Measurements from ENCODE around the gene SPINK8.
A peak's percentile ranks its signal among the peaks of the same experiment; 100 is the strongest.
"Not testable (repeated sequence)": the region's sequence is repeated elsewhere in the genome, so short reads cannot be mapped to it uniquely, and the experiment has no call there.

SPINK8 gene

DNA sequence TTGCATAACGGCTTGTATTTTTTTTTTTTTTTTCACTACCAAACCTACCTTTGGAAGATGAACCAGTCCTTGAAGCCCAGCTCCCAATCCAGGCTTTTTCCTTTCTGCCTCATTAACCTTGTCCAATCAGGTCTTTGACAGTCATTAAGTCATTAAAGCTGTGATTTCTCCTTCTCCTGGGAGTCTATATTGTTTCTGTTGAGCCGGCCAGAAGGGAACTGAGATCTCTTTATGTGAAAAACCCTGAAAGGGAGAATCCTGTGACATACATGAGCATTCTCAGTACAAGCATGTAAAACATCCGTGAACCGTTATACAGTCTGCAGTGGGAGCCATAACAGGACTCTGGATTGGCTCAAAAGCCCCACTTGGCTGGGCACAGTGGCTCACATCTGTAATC, 52.6 kb downstream of the SPINK8 start:
- DNase-seq (ENCODE audit: low read depth in 3 of 3), result no peak

DNA sequence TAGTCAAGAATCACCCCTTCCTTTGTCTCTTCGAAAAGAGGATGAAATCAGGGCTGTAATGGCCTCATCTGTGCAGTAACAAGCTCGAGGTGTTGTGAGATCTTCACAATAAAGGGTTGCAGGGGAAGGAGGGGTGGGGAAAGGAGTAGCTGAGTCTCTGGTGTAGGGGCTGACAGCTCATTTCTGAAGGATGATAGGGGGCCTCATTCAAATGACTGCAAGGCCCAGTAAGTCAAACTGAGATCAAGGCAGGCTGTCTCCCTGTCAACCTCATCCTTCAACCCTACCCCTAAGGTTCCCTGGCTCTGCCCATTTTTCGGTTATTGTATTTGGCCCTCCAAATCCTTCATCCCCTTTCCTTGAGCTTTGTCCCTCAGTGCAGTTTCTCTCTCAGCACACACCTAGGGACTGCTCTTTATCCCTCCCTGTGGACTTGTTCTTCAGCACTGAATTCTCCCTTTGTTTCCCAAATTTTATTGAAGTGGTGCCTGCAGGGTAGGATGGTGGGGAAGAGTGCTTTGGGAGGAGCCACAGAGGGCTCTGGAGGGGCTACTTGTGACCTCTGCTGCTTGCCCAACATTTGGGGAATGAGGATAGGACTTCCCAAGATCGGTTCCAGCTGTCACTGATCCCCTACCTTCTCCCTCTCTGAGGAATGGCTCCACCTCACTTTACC, 54.4 kb downstream of the SPINK8 start:
- DNase-seq (ENCODE audit: low read depth in 3 of 3), result no peak

DNA sequence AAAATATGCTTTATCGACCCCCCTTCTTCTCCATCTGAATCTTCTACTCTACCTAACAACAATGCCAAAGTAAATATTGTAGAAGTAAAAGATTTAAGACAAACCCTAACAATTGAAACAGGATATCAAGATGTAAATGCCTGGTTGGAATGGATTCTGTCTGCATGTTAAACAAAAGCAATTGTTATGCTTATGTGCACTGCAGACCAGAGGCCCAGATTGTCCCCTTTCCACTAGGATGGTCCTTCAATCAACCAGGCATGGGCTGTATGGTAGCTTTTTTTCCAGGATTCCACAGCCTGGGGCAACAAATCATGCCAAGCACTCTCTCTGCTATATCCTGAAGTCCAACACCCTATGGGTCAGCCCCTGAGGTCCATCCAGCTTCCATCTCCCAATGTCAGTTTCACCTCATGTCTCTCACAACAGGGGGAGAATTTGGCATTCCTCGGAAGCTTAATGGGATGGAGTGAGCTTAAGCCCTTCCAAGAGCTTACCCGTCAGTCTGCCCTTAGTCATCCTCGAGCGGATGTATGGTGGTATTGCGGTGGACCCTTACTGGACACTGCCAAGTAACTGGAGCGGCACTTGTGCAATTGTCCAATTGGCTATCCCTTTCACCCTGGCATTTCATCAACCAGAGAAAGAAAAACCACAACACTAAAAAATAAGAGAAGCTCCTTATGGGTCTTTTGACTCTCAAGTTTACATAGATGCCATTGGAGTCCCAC, 56.4 kb downstream of the SPINK8 start:
- DNase-seq (ENCODE audit: low read depth in 3 of 3), result no peak

DNA sequence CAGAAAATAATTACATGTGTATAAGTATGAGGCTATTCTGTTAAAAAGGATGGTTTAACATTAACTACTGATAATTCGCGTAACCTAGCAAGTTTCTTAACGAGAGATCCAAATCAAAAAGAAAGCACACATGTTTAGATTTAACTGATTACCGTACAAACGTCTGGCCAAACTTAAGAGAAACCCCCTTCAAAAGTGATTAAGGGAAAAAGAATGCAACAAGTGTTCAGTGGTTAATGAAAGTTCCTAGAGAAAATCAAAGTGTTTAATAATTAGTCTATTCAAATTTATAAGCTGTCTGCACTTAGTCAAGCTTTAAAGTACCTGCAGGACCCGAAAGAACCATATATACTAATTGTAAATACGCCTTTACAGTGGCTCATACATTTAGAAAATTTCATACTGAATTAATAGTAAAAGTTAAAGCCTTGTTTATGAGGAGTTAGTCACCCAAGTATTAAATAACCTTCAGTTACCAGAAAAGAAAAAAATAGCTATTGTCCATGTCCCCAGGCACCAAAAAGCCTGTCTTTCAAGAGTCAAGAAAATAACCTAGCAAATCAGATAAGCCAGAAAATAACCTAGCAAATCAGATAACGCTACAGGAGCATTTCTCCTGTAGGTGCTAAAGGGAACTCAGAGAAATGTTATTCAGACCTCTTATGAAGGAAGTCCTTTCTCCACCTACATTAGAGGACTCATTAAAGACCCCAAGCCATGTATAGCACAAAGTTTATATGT, 58.0 kb downstream of the SPINK8 start:
- DNase-seq (ENCODE audit: low read depth in 3 of 3), result no peak

DNA sequence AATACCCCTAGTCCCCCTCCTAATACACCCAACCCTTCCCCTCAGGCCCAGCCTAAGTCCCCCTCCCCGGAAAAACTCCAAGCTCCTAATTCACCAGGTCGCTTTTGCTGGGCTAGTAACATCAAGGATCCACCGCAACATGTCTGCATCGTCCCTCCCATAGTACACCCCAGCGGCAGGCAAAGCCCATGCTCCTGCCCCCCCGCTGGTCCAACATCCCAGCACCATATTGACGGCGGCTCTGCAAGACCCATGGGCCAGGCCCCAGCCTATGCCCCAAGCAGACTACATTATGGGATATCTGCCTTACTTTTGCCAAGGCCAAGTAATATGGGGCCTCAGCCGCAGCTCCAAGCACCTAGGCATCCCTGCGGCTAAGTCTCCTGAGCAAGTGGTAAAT, 59.0 kb downstream of the SPINK8 start:
- DNase-seq (ENCODE audit: low read depth in 3 of 3), result no peak

DNA sequence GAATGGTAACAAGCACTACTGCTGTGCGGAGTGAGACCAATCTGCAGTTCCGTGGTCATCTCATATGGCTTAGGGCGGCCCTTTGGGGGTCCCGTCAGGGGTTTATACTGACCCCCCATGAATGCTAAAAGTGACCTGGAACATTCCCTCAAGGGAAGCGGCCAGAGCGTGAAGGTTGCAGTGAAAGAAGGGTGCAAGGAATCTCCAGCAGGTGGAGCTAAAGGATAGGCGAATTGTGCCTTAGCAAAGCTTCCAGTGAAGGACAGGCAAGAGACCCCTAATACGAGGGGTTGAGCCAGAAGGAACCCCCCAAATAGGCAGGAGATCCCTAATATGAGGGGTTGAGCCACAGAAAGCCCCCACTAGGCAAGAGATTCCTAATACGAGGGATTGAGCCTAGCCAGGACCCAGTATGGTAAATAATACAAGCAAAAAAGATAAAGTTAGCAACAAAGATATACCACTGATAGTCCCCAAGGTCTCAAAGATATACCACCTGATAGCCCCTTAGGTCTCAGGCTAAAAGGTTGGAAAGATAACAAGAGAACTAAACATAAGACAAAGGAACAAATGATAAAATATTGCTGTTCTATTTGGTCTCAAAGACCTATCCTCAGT, 59.8 kb downstream of the SPINK8 start:
- peak; percentile 20 to 38 (median 29) for DNase-seq (ENCODE audit: low read depth in 3 of 3)

DNA sequence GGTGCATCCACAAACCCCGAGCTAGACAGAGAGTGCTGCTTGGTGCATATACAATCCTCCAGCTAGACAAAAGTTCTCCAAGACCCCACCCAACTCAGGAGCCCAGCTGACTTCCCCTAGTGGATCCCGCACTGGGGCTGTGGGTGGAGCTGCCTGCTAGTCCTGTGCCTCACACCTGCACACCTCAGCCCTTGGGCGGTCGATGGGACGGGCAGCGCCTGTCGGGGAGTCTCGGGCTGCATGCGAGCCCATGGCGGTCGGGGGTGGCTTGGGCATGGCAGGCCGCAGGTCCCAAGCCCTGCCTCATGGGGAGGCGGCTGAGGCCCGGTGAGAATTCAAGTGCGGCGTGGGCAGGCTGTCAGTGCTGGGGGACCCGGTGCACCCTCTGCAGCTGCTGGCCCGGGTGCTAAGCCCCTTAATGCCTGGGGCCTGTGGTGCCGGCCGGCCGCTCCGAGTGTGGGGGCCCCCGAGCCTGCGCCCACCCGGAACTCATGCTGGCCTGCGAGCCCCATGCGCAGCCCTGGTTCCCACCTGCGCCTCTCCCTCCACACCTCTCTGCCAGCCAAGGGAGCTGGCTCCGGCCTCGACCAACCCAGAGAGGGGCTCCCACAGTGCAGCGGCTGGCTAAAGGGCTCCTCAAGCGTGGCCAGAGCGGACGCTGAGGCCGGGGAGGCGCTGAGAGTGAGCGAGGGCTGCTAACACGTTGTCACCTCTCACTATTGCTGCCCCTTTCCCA, 61.5 kb downstream of the SPINK8 start:
- DNase-seq (ENCODE audit: low read depth in 3 of 3), result no peak

DNA sequence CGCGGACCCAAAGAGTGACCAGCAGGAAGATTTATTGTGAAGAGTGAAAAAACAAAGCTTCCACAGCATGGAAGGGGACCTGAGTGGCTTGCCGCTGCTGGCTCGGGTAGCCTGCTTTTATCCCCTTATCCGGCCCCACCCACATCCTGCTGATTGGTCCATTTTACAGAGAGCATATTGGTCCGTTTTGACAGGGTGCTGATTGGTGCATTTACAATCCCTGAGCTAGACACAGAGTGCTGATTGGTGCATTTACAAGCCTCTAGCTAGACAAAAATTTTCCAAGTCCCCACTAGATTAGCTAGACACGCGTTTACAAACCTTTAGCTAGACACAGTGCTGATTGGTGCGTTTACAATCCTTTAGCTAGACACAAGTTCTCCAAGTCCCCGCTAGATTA, 62.2 kb downstream of the SPINK8 start:
- DNase-seq (ENCODE audit: low read depth in 3 of 3), result not testable (repeated sequence)

DNA sequence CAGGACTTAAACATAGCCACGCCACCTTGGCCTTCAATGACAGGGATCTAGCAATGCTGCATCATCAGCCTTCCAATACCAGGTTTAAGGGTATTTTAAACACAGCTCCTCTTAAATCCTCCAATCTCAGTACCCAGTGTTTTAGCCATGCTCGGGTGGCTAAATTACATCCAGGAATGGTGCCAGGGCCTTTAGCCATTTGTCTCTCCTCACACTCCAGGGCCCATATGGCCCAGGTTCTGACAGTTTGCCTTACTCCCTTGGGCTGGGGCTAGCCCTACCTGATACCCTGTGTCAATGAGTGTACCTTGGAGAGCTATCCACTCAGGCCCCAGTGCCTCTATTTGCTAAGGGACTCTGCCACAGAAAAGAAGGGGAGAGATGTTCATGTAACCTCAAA, 63.2 kb downstream of the SPINK8 start:
- DNase-seq (ENCODE audit: low read depth in 3 of 3), result no peak

DNA sequence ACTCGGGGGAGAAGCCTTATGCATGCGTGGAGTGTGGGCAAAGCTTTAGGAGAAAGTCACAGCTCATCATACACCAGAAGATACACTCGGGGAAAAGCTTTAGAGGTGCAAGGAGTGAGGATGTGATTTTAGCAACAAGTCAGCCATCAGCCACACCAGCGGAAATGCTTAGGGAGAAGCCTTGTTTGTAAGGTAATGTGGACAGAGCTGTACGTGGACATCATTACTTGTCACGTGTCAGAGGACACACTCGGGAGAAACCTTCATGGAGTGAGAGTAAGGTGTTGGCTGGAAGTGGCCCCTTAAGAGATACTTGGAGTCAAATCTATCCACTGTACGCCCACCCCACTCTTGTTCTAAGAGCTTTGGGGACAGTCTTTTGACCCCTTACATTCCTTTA, 63.9 kb downstream of the SPINK8 start:
- no peak for DNase-seq (ENCODE audit: low read depth in 3 of 3)

DNA sequence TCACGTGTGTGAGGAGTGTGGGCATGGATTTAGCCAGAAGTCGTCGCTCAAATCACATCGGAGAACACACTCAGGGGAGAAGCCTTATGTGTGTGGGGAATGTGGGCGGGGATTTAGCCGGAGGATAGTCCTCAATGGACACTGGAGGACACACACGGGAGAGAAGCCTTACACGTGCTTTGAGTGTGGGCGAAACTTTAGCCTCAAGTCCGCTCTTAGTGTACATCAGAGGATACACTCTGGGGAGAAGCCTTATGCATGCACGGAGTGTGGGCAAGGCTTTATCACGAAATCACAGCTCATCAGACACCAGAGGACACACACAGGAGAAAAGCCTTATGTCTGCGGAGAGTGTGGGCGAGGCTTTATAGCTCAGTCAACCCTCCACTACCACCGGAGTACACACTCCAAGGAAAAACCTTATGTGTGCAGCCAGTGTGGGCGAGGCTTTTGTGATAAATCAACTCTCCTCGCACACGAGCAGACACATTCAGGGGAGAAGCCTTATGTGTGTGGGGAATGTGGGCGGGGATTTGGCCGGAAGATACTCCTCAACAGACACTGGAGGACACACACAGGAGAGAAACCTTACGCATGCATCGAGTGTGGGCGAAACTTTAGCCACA, 64.4 kb downstream of the SPINK8 start:
- peak; percentile 44 to 68 (median 53) for DNase-seq (ENCODE audit: low read depth in 3 of 3)

DNA sequence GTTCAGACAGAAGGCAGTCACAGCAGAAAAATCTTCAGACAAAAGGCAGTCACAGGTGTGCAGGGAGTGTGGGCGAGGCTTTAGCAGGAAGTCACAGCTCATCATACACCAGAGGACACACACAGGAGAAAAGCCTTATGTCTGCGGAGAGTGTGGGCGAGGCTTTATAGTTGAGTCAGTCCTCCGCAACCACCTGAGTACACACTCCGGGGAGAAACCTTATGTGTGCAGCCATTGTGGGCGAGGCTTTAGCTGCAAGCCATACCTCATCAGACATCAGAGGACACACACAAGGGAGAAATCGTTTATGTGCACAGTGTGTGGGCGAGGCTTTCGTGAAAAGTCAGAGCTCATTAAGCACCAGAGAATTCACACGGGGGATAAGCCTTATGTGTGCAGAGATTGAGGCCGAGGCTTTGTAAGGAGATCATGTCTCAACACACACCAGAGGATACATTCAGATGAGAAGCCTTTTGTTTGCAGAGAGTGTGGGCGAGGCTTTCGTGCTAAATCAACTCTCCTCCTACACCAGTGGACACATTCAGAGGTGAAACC, 65.0 kb downstream of the SPINK8 start:
- peak; percentile 72 to 91 (median 78) for DNase-seq (ENCODE audit: low read depth in 3 of 3)

DNA sequence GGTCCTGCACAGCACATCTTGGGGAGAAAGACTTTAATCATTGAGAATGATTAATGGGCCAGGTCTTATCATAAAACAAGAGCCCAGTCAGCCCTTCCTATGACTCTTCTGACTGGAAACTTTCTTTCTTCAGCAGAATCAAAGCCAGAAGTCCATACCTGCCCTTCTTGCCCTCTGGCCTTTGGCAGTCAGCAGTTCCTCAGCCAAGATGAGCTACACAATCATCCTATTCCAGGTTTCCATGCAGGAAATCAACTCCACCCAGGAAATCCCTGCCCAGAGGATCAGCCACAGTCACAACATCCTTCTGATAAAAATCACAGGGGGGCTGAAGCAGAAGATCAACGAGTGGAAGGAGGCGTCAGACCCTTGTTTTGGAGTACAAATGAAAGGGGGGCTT, 65.7 kb downstream of the SPINK8 start:
- DNase-seq (ENCODE audit: low read depth in 3 of 3), result no peak

DNA sequence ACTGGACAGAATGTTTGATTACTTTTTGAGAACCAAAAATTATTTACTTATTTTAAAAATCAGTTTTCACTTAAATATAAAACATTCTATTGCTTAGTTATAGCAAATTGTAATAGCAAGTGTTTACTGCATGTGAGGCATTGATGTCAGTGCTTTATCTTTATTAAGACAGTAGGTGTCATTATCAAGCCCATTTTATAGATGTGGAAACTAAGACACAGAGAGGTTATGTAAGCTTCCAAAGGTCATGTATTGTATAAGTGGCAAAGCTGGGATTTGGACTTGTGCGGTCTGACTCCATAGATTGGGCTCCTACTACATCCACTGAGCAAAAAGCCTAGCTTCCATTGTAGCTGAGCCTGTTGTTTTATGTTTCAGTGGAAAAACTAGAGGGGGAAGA, 74.9 kb downstream of the SPINK8 start:
- no peak for DNase-seq (ENCODE audit: low read depth in 3 of 3)
